ENCODE results near the gene RABL6.

Gene RABL6

GRCh38 chr9:136849038-136849959 lies 41.6 kb downstream of the RABL6 start, which contains the start of gene PHPT1:
Gene PHPT1 (plus strand): TSS chr9:136849409. CDS start chr9:136849431, 22 bp downstream.
- DNase-seq, result peak; percentile 96 to 97

- DNase-seq, result no peak
Measured at GRCh38 chr9:136849960-136850865, 42.5 kb downstream of the RABL6 start.

- DNase-seq, result no peak
Measured at GRCh38 chr9:136850866-136851775, 43.4 kb downstream of the RABL6 start.

GRCh38 chr9:136851941-136852663 lies 44.4 kb downstream of the RABL6 start, which contains the start of gene MAMDC4:
Gene MAMDC4 (plus strand): TSS chr9:136852346. CDS start chr9:136852417, 71 bp downstream.
- no peak for DNase-seq

DNA sequence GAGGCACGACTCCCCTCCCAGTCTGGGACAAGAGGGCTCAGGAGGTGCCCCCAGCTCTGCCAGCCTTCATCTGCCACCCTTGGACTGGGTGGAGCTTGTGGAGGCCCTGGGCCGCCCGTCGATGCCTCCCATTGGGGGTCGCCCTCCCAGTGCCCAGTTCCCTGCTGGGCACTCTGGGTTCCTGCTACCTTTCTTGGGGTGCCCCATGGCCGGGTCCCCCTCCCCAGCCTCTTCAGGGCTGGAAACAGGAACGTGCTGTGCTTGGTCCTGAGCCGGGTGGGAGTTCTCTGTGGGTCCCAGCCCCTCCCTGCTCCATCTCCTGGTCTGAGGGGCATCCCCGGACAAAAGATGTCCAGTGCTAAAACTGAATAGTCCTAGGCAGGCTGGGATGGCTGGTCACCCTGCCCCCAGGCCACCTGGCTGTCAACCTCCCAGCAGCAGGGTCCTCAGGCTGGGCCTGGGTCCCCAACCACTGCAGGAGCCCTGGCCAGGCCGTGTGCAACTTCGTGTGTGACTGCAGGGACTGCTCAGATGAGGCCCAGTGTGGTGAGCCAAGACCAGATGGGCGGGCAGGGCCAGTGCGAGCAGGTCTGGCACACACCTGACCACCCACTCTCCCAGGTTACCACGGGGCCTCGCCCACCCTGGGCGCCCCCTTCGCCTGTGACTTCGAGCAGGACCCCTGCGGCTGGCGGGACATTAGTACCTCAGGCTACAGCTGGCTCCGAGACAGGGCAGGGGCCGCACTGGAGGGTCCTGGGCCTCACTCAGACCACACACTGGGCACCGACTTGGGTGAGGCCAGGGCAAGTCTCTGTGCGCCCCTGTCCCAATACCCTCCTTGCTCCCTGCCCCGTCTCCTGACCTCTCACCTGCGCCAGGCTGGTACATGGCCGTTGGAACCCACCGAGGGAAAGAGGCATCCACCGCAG lies 45.2 kb downstream of the RABL6 start:
- no peak for DNase-seq

- DNase-seq, result no peak
Measured at GRCh38 chr9:136853596-136854112, 45.9 kb downstream of the RABL6 start.

DNA sequence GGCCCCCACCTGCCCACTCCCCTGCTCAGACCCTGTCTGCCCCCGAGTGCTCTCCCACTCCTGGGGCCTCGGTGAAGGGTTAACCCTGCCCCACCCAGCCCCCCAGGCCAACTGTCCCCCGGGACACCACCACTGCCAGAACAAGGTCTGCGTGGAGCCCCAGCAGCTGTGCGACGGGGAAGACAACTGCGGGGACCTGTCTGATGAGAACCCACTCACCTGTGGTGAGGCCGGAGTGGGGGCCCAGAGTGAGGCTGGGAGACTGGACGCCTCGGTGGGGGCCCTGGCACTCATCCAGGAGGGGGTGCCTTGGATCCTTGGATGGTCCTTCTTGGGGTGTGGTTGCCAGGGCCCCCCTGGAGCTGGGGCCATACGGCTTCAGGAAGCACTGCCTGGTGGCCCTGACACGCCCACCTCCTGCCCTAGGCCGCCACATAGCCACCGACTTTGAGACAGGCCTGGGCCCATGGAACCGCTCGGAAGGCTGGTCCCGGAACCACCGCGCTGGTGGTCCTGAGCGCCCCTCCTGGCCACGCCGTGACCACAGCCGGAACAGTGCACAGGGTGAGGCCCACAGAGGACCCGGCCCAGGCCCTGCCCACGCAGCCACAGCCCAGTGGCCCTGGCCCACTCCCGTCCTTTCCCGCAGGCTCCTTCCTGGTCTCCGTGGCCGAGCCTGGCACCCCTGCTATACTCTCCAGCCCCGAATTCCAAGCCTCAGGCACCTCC lies 46.5 kb downstream of the RABL6 start:
- no peak for DNase-seq

DNA sequence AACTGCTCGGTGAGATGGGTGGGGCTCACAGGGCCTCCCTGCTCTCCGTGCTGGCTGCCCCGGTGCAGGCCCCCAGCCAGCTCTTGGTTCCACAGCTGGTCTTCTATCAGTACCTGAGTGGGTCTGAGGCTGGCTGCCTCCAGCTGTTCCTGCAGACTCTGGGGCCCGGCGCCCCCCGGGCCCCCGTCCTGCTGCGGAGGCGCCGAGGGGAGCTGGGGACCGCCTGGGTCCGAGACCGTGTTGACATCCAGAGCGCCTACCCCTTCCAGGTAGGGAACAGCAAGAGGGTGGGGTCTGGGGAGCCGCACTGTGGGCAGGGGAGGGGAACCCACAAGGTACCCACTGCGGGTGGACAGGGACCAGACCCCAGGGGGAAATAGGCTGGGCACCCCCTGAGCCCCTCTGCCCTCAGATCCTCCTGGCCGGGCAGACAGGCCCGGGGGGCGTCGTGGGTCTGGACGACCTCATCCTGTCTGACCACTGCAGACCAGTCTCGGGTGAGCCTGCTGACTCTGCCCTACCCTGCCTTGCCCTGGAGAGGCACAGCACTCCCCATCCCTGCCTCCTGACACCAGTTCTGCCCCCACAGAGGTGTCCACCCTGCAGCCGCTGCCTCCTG lies 47.2 kb downstream of the RABL6 start:
- DNase-seq, result no peak

GRCh38 chr9:136855461-136856078 lies 47.8 kb downstream of the RABL6 start:
- DNase-seq, result no peak

DNA sequence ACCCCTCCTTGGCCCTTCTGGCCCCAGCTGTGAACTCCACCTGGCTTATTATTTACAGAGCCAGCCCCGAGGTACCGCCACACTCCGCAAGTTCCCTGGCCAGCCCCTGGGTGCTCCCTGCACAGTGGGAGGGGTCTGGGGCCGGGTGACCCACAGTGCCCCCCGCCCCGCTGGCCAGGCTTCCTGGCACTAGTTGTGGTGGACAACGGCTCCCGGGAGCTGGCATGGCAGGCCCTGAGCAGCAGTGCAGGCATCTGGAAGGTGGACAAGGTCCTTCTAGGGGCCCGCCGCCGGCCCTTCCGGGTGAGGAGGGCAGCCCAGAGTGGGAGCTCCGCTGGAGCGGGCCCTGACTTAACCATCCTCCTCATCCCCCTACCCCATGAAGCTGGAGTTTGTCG lies 48.3 kb downstream of the RABL6 start:
- no peak for DNase-seq

DNA sequence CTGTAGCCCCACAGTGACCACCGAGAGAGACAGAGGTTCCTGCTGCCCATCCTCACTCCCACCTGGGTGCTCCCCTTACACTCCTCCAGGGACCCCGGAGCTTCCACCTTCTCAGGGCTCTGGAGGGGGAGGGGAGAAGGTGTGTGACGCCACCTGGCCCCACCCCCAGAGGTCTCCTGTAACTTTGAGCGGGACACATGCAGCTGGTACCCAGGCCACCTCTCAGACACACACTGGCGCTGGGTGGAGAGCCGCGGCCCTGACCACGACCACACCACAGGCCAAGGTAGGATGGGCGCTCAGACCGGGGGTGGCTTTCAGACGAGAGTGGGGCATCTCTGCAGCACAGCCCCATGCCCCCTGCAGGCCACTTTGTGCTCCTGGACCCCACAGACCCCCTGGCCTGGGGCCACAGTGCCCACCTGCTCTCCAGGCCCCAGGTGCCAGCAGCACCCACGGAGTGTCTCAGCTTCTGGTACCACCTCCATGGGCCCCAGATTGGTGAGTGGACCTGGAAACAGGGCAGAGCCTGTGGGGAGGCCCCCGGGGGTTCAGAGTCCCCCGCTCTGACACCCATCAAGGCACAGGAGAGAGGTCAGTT lies 48.9 kb downstream of the RABL6 start:
- DNase-seq, result no peak

DNA sequence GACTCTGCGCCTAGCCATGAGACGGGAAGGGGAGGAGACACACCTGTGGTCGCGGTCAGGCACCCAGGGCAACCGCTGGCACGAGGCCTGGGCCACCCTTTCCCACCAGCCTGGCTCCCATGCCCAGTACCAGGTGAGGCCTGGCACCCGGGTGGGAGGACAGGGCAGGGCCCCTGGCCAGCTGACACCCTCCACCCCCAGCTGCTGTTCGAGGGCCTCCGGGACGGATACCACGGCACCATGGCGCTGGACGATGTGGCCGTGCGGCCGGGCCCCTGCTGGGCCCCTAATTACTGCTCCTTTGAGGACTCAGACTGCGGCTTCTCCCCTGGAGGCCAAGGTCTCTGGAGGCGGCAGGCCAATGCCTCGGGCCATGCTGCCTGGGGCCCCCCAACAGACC lies 49.4 kb downstream of the RABL6 start:
- no peak for DNase-seq

DNA sequence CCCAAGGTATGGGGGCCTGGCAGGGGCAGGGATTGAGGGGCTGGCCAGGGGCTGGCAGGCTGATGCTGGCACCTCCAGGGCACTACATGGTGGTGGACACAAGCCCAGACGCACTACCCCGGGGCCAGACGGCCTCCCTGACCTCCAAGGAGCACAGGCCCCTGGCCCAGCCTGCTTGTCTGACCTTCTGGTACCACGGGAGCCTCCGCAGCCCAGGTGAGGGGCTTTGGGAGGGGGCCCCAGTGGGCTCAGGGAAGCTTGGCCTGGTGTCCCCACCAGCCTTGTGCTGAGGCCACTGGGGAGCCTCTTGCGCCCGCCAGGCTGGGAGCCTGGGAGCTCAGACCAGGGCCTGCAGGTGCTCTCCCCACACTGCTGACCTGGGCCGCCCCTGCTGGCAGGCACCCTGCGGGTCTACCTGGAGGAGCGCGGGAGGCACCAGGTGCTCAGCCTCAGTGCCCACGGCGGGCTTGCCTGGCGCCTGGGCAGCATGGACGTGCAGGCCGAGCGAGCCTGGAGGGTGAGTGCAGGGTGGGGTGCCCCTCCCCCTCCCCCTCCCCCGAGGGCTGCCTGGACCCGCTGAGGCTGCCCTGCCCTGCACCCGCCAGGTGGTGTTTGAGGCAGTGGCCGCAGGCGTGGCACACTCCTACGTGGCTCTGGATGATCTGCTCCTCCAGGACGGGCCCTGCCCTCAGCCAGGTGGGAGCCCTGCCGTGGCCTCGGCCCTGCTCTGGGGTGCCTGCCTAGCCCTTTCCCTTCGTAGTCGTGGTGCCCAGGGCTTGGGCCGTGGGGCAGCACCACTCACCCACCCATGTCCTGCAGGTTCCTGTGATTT lies 50.0 kb downstream of the RABL6 start:
- DNase-seq, result no peak

GRCh38 chr9:136858452-136858843 lies 50.7 kb downstream of the RABL6 start:
- no peak for DNase-seq

DNA sequence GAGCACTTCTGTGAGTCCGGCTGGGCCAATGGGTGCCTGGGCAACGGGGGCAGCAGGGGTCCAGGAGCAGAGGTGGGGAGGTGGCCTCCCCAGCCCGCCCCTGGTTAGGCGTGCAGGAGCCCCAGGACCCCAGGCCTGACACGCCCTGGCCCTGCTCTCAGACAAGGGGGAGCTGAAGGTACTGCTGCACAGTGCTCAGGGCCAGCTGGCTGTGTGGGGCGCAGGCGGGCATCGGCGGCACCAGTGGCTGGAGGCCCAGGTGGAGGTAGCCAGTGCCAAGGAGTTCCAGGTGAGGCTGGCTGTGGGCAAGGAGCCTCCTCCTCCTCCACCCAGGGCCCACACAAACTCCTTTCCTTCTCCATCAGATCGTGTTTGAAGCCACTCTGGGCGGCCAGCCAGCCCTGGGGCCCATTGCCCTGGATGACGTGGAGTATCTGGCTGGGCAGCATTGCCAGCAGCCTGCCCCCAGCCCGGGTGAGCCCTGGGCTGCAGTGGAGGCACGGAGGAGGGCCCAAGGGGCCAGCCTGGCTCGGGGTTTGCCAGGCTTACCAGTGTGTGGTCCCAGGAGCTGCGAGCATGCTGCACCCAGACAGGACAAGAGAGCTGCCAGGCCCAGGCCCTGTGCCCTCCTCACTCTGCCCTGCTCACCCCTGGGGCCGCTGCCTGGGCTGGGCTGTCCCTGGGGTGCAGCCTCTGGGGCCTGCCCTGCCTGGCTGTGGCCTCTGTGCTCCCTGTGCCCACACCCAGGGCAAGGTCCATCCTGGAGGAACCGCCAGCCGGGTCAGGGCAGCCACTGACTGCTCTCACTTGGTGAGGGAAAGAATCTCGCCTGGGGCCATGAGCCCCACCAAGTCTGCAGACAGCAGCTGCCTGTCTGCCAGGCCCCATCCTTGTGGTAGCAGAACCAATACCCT lies 51.4 kb downstream of the RABL6 start:
- DNase-seq, result no peak

GRCh38 chr9:136860529-136860928 lies 52.8 kb downstream of the RABL6 start:
- no peak for DNase-seq

Measured in Kasumi-1 (cell line).